Prostate gland (tissue), 2 donors: ENCODE results near the gene SPTBN2. TPM values are rescaled to one million over a fixed set of nuclear protein-coding genes. Genes with fewer than 3 reads are reported as not detected.

Source experiments
- DNase-seq: peaks from one replicate; pipeline ENCODE4 v3.0.0-alpha.2; 2019; ENCODE audit warnings: low spot score
- H3K27ac ChIP-seq, 2 donors: fragments of 200-600 bp; sonication (generic); 2 replicates each; pipeline ENCODE4 v1.5.1; 2017 to 2019
- H3K27me3 ChIP-seq: fragments of 200-600 bp; sonication (generic); replicated peaks from 2 replicates; pipeline ENCODE4 v1.5.1; 2019; ENCODE audit not compliant: insufficient read depth
- H3K36me3 ChIP-seq, 2 donors: fragments of 200-600 bp; sonication (generic); 1 replicate in 1 of 2; 2 replicates in 1 of 2; pipeline versions ENCODE4 v1.5.1 to v1.8.1; 2017 to 2019
- H3K4me1 ChIP-seq: fragments of 200-600 bp; sonication (generic); replicated peaks from 2 replicates; pipeline ENCODE4 v1.5.1; 2019
- H3K4me3 ChIP-seq, 2 donors: fragments of 200-600 bp; sonication (generic); 2 replicates each; pipeline ENCODE4 v1.5.1; 2017 to 2019
- H3K9me3 ChIP-seq: fragments of 200-600 bp; sonication (generic); 2 replicates; pipeline ENCODE4 v1.5.1; 2017
- POLR2A ChIP-seq: fragments of 450-650 bp; IDR thresholded peaks from one replicate; pipeline ENCODE4 v1.6.1; 2016; ENCODE audit warnings: antibody characterized with exemption, mild to moderate bottlenecking
- POLR2AphosphoS5 ChIP-seq: sonication (generic); formaldehyde crosslinking; IDR thresholded peaks from one replicate; pipeline ENCODE4 v1.6.1; 2017; ENCODE audit warnings: antibody characterized with exemption
- WGBS: methylation state at CpG from one replicate; pipeline ENCODE4 v1.1.5; 2018; 5-methylcytosine and 5-hydroxymethylcytosine counted together
- intact Hi-C: fragments of 100-400 bp; cut with DNase I; formaldehyde crosslinking; loops from one replicate; pipeline ENCODE4 v1.14.2; 2022
- total RNA-seq, 2 donors: library from RNA; depleted of rRNA; stranded (reverse); fragments of >200 nt; gene quantifications; one replicate each; pipeline ENCODE4 v1.1.0, GENCODE V29; 2016
- TF ChIP-seq, protein P1 (sequence below), 4 experiments: fragments of 200-600 bp in 2 of 4; fragments of 450-650 bp in 2 of 4; sonication (generic) in 2 of 4; IDR thresholded peaks; 1 replicate in 3 of 4; 2 replicates in 1 of 4; pipeline ENCODE4 v1.5.1; 2016 to 2019; ENCODE audit warnings: antibody characterized with exemption in 4 of 4, mild to moderate bottlenecking in 2 of 4, moderate library complexity in 2 of 4

The SPTBN2 gene
- total RNA-seq, 2 donors from 2014 or later: 139 to 140 TPM

DNA sequence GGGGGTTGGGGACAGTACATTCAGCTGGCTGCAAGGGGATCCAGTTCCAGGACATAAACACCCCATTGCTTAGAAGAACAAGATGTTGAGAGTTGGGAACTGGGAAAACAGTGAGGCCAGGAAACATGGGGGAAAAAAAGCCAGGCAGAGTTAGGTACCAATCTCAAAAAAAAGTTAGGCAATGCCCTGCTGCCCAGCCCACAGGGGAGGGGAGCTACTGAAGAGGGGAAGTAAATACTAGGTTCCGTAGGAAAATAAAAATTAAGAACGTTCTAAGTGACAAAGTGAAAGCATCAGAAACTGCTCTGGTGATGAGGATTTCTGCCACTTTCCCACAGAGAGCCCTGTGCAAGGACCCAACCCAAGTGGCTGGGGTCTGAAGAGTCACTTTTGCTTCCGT is 12.0 kb downstream of the SPTBN2 start:
- intact Hi-C loops: no loop called here
- Histone ChIP-seq H3K36me3 (no peaks in the 10 kb centered on the region), H3K27ac (peak overlapping the region in 1 of 2 donors; percentile 79), H3K4me3 (peak overlapping the region; percentile 30 to 33), H3K9me3 (no peaks in the 10 kb centered on the region), H3K27me3 (no peaks in the 10 kb centered on the region), H3K4me1 (peaks cover 4% of the 10 kb centered on the region)
- WGBS: 69% methylated on average over 3 of the region's 3 CpGs
- TF ChIP-seq POLR2A (no peak), POLR2AphosphoS5 (no peak)
- TF ChIP-seq, protein P1, sequence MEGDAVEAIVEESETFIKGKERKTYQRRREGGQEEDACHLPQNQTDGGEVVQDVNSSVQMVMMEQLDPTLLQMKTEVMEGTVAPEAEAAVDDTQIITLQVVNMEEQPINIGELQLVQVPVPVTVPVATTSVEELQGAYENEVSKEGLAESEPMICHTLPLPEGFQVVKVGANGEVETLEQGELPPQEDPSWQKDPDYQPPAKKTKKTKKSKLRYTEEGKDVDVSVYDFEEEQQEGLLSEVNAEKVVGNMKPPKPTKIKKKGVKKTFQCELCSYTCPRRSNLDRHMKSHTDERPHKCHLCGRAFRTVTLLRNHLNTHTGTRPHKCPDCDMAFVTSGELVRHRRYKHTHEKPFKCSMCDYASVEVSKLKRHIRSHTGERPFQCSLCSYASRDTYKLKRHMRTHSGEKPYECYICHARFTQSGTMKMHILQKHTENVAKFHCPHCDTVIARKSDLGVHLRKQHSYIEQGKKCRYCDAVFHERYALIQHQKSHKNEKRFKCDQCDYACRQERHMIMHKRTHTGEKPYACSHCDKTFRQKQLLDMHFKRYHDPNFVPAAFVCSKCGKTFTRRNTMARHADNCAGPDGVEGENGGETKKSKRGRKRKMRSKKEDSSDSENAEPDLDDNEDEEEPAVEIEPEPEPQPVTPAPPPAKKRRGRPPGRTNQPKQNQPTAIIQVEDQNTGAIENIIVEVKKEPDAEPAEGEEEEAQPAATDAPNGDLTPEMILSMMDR (IDR thresholded peaks at IDR 0.05): no peak
- DNase-seq: no peak

DNA sequence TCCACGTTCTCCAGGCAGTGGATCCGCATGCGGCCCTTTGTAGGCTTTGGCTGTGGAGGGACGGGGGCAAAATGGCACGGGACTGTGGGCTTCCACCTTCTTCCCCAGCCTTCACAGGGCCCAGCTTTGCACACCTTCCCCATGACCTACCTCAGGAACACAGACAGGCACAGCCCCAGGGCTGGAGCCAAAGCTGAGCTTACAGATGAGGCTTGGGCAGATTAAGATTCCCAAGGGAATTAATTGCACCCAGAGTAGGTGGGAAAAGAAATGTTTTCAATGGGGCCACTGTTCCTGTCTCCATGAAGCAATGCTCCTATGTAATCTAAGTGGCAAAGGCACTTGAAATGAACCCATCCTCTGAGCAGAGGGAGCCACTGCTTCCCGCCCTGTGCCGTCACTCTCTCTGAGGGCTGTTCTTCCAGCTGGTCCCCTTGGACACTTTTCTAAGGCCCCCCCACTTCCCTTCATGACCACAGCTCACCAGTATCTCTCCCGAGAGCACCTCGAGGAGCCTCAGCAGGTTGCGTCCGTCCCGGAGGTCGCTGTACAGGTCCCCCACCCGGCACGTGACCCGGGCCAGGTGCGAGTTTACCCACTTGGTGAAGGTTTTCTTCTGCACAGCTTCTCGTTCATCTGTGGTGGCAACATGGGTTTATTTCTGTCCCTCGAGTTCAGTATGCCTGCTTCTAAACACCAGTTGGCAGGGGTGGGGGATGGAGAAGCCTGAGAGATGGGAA is 13.5 kb downstream of the SPTBN2 start:
- H3K4me3 ChIP-seq: no peak overlapping the region
- 94% methylated on average over 19 of the region's 19 CpGs for WGBS

DNA sequence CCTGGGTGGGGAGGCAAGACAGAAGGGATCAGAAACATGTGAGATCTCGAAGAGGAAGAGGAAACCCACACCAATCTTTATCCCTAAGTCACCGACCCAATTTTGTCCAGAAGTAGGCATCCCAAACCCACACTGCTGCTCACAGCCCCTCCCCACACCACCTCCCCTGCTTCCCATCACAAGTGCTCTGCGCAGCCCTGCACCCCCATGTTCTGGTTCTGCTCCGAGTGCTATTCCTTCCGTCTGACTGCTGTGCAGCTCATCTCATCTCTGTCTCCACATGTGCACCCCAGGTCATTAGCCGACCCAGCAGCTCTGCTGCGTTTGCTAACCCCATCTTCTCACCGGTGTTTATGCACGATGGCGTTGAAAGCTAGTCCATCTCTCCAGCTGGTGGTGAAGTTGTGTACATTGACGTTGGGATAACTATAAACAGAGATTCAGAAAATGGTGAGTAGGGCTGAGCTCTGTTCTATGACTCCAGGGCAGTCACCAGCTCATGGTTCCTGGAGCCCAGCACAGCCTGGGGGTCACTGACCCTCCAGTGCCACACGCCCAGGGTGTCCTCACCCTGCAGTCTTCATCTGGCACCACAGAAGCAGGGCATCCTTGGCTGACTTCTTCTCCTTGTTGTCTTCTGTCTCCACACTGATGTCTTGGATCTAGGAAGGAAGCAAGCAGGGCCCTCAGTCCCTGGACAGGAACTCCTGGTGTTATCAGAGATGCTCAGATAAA is 15.1 kb downstream of the SPTBN2 start:
- Histone ChIP-seq H3K4me1 (no peaks in the 10 kb centered on the region), H3K27me3 (no peaks in the 10 kb centered on the region), H3K36me3 (no peaks in the 10 kb centered on the region), H3K27ac (no peak overlapping the region), H3K4me3 (no peak overlapping the region), H3K9me3 (no peaks in the 10 kb centered on the region)
- 86% methylated on average over 12 of the region's 12 CpGs for WGBS
- intact Hi-C loops: no loop called here
- no peak for TF ChIP-seq POLR2A
- TF ChIP-seq, protein P1 (IDR thresholded peaks at IDR 0.05): no peak
- TF ChIP-seq POLR2AphosphoS5: no peak
- no peak for DNase-seq

More for the DNA sequence above, 13.5 kb downstream of the SPTBN2 start:
- Histone ChIP-seq H3K9me3 (no peaks in the 10 kb centered on the region), H3K36me3 (no peaks in the 10 kb centered on the region), H3K4me1 (peaks cover 4% of the 10 kb centered on the region), H3K27me3 (no peaks in the 10 kb centered on the region), H3K27ac (no peak overlapping the region)
- no peak for DNase-seq
- TF ChIP-seq, protein P1 (IDR thresholded peaks at IDR 0.05): no peak
- no peak for TF ChIP-seq POLR2A
- no peak for TF ChIP-seq POLR2AphosphoS5
- intact Hi-C loops: no loop called here

DNA sequence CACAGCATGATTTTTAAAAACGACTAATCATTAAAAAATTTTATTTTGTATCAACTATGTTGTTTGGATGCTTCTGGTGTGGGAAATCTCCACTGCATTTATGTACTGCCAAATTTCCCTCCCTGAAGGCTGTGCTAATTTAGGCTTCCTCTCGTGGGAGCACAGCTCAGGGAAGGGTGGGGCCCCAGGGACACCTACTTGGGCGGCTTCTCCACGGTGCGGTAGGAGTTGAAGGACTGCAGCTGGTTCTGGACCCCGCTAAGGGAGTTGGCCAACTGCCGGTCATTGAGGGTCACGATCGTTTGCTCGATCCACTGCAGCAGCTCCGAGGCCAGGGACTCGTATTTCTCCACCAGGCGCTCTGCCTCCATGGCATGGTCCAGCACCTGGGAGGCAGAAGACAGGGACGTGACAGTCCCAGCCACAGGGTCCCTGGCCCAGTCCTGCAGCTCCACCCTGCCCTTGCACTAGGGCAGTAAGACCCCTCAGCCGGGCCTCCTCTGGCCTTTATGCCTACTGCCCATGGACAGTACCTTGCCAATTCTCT is 18.6 kb downstream of the SPTBN2 start:
- no peak for DNase-seq
- H3K4me1 ChIP-seq: no peaks in the 10 kb centered on the region
- H3K9me3 ChIP-seq: no peaks in the 10 kb centered on the region
- no peak overlapping the region for H3K27ac ChIP-seq
- TF ChIP-seq POLR2A (no peak), POLR2AphosphoS5 (no peak)
- TF ChIP-seq, protein P1 (IDR thresholded peaks at IDR 0.05): no peak
- H3K27me3 ChIP-seq: no peaks in the 10 kb centered on the region
- WGBS: 91% methylated on average over 15 of the region's 15 CpGs
- intact Hi-C loops: no loop called here
- no peak overlapping the region for H3K4me3 ChIP-seq
- H3K36me3 ChIP-seq: no peaks in the 10 kb centered on the region
